Endometrial microvascular endothelial cells (primary cell): ENCODE data around the gene CTNND1. TPM values are rescaled to one million over a fixed set of nuclear protein-coding genes. Genes with fewer than 3 reads are reported as not detected.
"Not testable (repeated sequence)": the region's sequence is repeated elsewhere in the genome, so short reads cannot be mapped to it uniquely, and the experiment has no call there.

Experiments used
- in situ Hi-C: cut with HindIII; loops from 2 replicates; pipeline ENCODE4 v1.10.0; 2017; ENCODE audit warnings: low sequenced_read_pairs, low pct_unique_long_range_greater_than_20kb; ENCODE audit errors: inconsistent ontology term
- total RNA-seq: library from RNA; depleted of rRNA; stranded (reverse); fragments of >200 nt; gene quantifications from one replicate; pipeline ENCODE4 v1.2.3, GENCODE V29; 2015; ENCODE audit errors: inconsistent ontology term

CTNND1 gene, protein sequence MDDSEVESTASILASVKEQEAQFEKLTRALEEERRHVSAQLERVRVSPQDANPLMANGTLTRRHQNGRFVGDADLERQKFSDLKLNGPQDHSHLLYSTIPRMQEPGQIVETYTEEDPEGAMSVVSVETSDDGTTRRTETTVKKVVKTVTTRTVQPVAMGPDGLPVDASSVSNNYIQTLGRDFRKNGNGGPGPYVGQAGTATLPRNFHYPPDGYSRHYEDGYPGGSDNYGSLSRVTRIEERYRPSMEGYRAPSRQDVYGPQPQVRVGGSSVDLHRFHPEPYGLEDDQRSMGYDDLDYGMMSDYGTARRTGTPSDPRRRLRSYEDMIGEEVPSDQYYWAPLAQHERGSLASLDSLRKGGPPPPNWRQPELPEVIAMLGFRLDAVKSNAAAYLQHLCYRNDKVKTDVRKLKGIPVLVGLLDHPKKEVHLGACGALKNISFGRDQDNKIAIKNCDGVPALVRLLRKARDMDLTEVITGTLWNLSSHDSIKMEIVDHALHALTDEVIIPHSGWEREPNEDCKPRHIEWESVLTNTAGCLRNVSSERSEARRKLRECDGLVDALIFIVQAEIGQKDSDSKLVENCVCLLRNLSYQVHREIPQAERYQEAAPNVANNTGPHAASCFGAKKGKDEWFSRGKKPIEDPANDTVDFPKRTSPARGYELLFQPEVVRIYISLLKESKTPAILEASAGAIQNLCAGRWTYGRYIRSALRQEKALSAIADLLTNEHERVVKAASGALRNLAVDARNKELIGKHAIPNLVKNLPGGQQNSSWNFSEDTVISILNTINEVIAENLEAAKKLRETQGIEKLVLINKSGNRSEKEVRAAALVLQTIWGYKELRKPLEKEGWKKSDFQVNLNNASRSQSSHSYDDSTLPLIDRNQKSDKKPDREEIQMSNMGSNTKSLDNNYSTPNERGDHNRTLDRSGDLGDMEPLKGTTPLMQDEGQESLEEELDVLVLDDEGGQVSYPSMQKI
- total RNA-seq = 158 TPM

- in situ Hi-C loops = no loop called here
Observed at GRCh38 chr11:57761301-57762234, at the start of gene CTNND1. TSS of gene CTNND1 (plus strand) at chr11:57761802. CDS start at chr11:57791479, 29,677 bp downstream.

DNA sequence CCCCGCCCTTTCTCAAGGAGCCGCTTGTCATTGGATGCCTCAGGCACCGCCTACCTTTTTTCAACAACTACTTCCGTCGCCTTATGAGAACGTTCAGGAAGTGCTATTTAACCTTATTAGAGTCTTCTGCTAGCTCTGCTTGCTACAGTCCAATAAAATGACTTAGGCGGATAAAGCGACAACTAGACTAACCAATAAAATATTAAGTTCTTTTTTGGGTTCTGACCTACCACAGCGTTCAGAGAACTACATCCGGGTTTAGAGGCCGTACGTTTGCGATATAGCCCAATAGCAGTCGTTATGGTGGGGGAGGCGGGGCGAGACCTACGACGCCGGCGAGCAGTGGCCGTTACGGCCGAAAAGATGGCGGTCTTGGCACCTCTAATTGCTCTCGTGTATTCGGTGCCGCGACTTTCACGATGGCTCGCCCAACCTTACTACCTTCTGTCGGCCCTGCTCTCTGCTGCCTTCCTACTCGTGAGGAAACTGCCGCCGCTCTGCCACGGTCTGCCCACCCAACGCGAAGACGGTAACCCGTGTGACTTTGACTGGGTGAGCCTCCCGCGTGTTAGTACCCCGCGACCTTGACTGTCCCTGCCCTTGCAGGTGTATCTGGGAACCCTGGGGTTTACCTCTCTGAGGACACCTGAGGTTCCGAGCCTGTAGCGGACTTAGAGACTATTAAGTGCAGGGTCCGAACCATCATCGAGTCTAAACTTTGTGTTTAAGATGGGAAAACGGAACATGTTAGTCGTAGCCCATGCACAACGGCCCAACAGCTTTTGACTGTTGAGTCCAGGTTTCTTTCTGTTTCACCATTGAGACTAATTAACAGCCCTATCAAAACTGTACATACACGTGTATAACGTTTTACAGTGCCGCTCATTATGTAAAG, 49.1 kb upstream of the CTNND1 start, which contains the start of gene TMX2:
TMX2 (plus strand) TSS at position 338 of the 895 bp plus-strand sequence; CDS start at position 364, 26 bp downstream.
- in situ Hi-C loops = no loop called here

DNA sequence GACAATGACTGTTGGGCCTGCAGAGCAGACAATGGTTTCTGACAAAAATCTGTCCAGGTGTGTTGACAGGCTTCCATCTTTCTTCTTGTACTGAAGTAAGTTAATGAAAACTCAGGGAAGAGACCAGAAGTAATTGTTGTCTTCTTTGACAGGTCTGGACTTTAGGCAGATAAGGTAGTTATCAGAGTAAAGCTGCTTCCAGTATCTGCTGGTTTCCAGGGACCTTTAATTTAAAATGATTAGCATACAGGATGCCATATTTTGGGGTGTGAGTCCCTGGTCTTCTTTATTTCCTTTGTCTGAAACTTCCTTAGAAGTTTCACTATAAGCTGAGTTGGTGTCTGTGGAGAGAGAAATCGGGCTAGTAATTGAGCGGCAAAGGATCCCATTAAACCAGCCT, 47.8 kb upstream of the CTNND1 start:
- in situ Hi-C loops = no loop called here

DNA sequence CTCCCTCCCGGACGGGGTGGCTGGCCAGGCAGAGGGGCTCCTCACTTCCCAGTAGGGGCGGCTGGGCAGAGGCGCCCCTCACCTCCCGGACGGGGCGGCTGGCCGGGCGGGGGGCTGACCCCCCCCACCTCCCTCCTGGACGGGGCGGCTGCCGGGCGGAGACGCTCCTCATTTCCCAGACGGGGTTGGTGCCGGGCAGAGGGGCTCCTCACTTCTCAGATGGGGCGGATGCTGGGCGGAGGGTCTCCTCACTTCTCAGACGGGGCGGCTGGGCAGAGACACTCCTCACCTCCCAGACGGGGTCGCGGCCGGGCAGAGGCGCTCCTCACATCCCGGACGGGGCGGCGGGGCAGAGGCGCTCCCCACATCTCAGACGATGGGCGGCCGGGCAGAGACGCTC, 44.9 kb upstream of the CTNND1 start:
- in situ Hi-C loops = not testable (repeated sequence)

DNA sequence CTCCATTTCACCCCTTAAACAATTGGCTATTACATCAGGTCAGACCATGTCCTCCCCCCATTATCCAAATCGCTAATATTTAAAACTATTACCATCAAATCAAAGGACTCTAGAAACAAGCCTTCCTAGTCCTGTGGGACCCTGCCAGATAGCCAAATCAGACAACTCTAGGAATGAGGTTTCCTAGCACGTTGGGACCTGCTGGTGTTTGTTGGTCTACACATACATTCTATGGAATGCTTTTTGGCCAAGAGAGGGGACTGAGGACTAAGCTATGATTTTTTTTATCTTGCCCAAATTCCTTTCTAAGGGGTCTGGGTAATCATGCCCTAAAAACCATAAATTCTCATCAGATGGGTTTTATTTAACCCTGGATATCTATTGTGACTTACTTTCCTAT, 34.4 kb upstream of the CTNND1 start:
- in situ Hi-C loops = no loop called here

- in situ Hi-C loops = no loop called here
Observed at GRCh38 chr11:57728829-57729228, 32.8 kb upstream of the CTNND1 start.

DNA sequence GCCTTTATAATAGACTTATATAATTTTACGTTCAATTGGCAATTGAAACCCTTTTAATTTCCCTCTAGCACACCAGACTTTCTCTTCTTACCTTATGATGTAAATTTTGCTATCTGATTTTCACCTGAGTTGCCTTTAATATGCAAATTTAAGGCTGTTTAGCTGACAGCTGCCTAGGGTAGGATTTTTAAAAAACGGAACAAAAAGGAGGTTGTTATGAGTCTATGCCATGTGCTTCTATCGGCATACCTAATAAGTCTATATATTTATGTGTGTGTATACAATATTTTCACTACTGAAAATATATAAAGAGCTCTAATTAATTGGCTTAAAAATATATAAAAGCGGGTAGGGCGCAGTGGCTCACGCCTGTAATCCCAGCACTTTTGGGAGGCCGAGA, 32.1 kb upstream of the CTNND1 start:
- in situ Hi-C loops = no loop called here

- in situ Hi-C loops = no loop called here
Observed at GRCh38 chr11:57732661-57733060, 28.9 kb upstream of the CTNND1 start.

GRCh38 chr11:57735619-57736298, 25.8 kb upstream of the CTNND1 start:
- in situ Hi-C loops = no loop called here

- in situ Hi-C loops = no loop called here
Observed at GRCh38 chr11:57741132-57742086, 20.2 kb upstream of the CTNND1 start, which contains the start of gene SELENOH. TSS of gene SELENOH (plus strand) at chr11:57741491. CDS start at chr11:57741596, 105 bp downstream.

DNA sequence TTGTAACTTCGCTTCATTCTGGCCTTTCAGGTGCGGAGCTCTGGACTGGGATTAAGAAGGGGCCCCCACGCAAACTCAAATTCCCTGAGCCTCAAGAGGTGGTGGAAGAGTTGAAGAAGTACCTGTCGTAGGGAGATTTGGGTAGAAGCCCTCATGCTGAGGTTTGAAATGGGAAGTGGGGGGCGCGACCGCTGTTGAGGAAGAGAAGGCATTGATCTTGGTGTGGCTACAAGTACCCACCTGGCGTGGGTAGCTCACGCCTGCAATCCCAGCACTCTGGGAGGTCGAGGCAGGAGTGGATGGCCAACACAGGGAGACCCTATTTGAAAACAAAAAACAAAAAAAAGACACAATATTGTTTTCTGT, 19.5 kb upstream of the CTNND1 start:
- in situ Hi-C loops = no loop called here

- in situ Hi-C loops = no loop called here
Observed at GRCh38 chr11:57744357-57744756, 17.2 kb upstream of the CTNND1 start.

GRCh38 chr11:57745206-57745605, 16.4 kb upstream of the CTNND1 start:
- in situ Hi-C loops = no loop called here

GRCh38 chr11:57746920-57747319, 14.7 kb upstream of the CTNND1 start:
- in situ Hi-C loops = no loop called here

DNA sequence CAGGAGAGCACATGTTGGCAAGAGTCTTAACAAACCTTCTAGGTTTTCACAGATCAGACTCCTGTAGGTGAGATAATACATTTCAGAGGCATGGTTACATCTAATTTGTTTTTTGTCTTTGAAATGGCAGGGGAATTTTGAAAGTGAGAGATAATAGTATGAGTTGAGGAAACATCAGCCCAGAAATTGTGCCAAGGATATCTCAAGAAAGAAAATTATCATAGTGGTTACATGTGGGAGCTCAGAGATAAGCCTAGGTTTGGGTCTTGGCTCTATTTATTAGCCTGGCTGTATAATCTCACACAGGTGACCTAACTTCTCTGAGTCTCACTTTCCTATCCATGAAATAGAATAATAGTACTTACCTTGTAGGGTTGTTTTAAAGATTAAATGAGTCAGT, 10.4 kb upstream of the CTNND1 start:
- in situ Hi-C loops = loop anchor here (5.0 kb wide), 1 partner anchor 51 kb away; no protein-coding TSS in a partner anchor

DNA sequence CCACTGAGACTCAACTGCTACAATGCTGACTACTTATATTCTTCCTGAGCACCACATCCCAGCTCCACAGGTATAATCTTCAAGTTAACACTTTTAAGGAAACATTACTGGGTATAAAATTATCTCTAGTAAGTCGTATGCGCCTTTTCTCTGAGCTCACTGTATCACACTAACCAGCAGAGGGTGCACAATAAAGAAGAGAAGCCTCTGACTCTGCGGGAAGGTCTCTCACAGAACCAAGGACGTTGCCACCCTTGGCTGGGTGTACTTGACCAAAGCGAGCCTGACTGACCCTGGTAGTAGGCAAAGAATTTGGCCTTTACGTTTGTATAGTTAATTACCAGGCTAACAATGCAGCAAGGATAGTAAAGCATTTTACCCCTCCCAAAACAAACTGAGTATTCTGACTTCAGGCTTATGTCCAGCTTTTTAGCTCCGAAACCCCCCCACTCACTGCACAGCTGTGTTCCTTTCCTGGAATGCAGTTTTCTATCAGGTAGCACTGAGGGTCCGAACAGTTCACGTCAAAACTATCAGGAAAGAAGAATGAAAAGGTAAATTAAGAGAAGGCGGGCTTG, 9.8 kb upstream of the CTNND1 start, which contains the start of gene BTBD18:
BTBD18 (minus strand) TSS at position 144 of the 578 bp plus-strand sequence. CDS start 631 bp downstream, outside the sequence.
- in situ Hi-C loops = loop anchor here (5.0 kb wide), 1 partner anchor 51 kb away; no protein-coding TSS in a partner anchor
